NCI-H2107 treated with DMSO at 0.1 percent for 48 hours (cell line): ENCODE data around the gene ZNF141.
"Not testable (repeated sequence)": the region's sequence is repeated elsewhere in the genome, so short reads cannot be mapped to it uniquely, and the experiment has no call there.

ENCODE experiments used
- DNase-seq: peaks from one replicate; lab custom pipeline; 2025; ENCODE audit not compliant: unreplicated experiment; lab: John Stamatoyannopoulos, UW

ZNF141 gene

GRCh38 chr4:384311-385010 is 46.8 kb downstream of the ZNF141 start:
- no peak for DNase-seq

- DNase-seq, result no peak
Measured at GRCh38 chr4:385934-386707, 48.5 kb downstream of the ZNF141 start.

DNA sequence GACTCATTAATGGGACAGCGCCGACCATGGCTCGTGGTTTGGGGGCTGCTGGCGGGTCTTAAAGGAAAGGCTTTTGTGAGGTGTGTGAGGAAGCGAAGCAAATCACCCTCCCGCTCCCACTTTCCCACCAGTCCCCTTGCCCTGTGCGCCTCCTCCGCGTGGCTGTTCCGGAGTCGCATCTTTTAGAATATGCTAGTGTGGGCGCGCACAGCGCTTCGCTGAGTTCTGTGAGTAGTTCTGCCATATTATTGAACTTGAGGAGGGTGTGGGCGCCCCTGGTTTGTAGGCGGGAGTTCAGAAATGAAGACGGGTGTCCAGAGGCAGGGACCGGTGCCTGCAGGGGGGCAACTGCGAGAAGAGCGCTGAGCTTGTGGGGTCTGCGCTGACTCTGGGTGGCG is 49.1 kb downstream of the ZNF141 start:
- DNase-seq, result no peak

DNA sequence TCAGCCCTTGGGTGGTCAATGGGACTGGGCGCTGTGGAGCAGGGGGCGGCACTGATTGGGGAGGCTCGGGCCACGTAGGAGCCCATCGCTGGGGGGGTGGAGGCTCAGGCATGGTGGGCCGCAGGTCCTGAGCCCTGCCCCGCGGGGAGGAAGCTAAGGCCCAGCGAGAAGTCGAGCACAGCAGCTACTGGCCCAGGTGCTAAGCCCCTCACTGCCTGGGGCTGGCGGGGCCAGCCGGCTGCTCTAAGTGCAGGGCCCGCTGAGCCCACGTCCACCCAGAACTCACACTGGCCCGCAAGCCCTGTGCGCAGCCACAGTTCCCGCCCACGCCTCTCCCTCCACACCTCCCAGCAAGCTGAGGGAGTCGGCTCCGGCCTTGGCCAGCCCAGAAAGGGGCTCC is 66.4 kb downstream of the ZNF141 start:
- no peak for DNase-seq

- not testable (repeated sequence) for DNase-seq
Measured at GRCh38 chr4:408321-408720, 70.7 kb downstream of the ZNF141 start.

DNA sequence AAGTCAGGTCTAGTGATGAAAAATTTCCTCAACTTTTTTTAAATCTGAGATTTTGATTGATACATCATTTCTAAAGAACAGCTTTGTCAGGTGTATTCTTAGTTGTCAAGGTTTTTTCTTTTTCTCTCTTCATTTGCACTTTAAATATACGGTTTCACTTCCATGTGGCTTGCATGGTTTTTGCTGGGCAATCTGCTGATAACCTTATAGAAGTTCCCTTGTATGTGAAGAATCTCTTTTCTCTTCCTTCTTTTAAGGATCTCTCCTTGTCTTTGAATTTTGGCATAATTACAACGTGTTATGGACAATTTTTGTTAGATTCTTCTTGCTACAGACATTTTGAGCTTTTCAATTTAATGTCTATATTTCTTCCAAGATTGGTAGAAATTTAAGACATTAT is 85.0 kb downstream of the ZNF141 start:
- no peak for DNase-seq
